Measurements from ENCODE around the gene CACNB2.

Gene CACNB2

GRCh38 chr10:18122753-18123152 lies 17.5 kb upstream of the CACNB2 start:
- H4K8ac ChIP-seq (ENCODE audit: low read length), result no peak overlapping the region
- H3K18ac ChIP-seq (ENCODE audit: low read depth in 1 of 2, low read length in 2 of 2), result no peak overlapping the region
- no peak overlapping the region for H3K9ac ChIP-seq (ENCODE audit: low read length)
- no peak overlapping the region for H3K4me3 ChIP-seq (ENCODE audit: insufficient read depth in 1 of 2, low read depth in 1 of 2, low read length in 2 of 2)
- no peak overlapping the region for H2AK5ac ChIP-seq (ENCODE audit: low read length, severe bottlenecking)
- H2AFZ ChIP-seq (ENCODE audit: low read depth, low read length), result no peak overlapping the region
- no peaks in the 10 kb centered on the region for H3K9me3 ChIP-seq (ENCODE audit: control insufficient read depth, low read length)
- no peak overlapping the region for H2BK12ac ChIP-seq (ENCODE audit: low read length in 2 of 2)
- H3K79me1 ChIP-seq (replicated peaks; ENCODE audit: low read length, poor library complexity, severe bottlenecking), result no peaks in the 10 kb centered on the region
- H3K4ac ChIP-seq (ENCODE audit: low read depth in 1 of 2, low read length in 2 of 2), result no peak overlapping the region
- H3K14ac ChIP-seq (ENCODE audit: low read length in 2 of 2), result no peak overlapping the region
- no peak overlapping the region for H3K4me2 ChIP-seq (ENCODE audit: low read length, poor library complexity, severe bottlenecking)
- H4K91ac ChIP-seq (ENCODE audit: low read length), result no peak overlapping the region
- 92% methylated on average over 3 of the region's 3 CpGs for WGBS
- H3K4me1 ChIP-seq (ENCODE audit: control insufficient read depth, insufficient read depth, low read depth, low read length), result no peaks in the 10 kb centered on the region
- H3K27ac ChIP-seq (ENCODE audit: low read length, poor library complexity, severe bottlenecking), result no peak overlapping the region
- H3K27me3 ChIP-seq (ENCODE audit: control insufficient read depth in 1 of 2, insufficient read depth in 1 of 2, low read length in 2 of 2), result no peaks in the 10 kb centered on the region
- no peak overlapping the region for H2BK120ac ChIP-seq (ENCODE audit: low read depth, low read length)
- H2BK15ac ChIP-seq (ENCODE audit: low read depth, poor library complexity, severe bottlenecking), result no peak overlapping the region
- H3K36me3 ChIP-seq (ENCODE audit: control insufficient read depth in 1 of 2, insufficient read depth in 2 of 2, low read depth in 1 of 2, low read length in 2 of 2), result no peaks in the 10 kb centered on the region
- H3K23ac ChIP-seq (ENCODE audit: low read length in 2 of 2), result no peak overlapping the region
- no peak overlapping the region for H2BK5ac ChIP-seq (ENCODE audit: low read depth, low read length, poor library complexity, severe bottlenecking)
- no peak for DNase-seq

DNA sequence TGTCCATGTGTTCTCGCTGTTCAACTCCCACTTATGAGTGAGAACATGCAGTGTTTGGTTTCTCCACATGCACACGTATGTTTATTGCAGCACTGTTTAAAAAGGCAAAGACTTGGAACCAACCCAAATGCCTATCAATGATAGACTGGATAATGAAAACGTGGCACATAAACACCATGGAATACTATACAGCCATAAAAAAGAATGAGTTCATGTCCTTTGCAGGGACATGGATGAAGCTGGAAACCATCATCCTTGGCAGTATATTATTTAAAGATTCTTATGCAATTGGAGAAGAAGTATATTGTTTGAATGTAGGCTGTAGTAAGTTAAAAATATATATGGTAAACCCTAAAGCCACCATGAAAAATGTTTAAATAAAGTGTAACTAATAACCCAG lies 7.2 kb upstream of the CACNB2 start:
- Histone ChIP-seq H2BK12ac (ENCODE audit: low read length in 2 of 2) (no peak overlapping the region), H3K27ac (ENCODE audit: low read length, poor library complexity, severe bottlenecking) (no peak overlapping the region), H3K4me2 (ENCODE audit: low read length, poor library complexity, severe bottlenecking) (no peak overlapping the region), H3K23ac (ENCODE audit: low read length in 2 of 2) (no peak overlapping the region), H3K4me3 (ENCODE audit: insufficient read depth in 1 of 2, low read depth in 1 of 2, low read length in 2 of 2) (no peak overlapping the region), H3K36me3 (ENCODE audit: control insufficient read depth in 1 of 2, insufficient read depth in 2 of 2, low read depth in 1 of 2, low read length in 2 of 2) (no peaks in the 10 kb centered on the region), H3K18ac (ENCODE audit: low read depth in 1 of 2, low read length in 2 of 2) (no peak overlapping the region), H2BK120ac (ENCODE audit: low read depth, low read length) (no peak overlapping the region), H3K79me1 (replicated peaks; ENCODE audit: low read length, poor library complexity, severe bottlenecking) (no peaks in the 10 kb centered on the region), H3K14ac (ENCODE audit: low read length in 2 of 2) (no peak overlapping the region), H3K9ac (ENCODE audit: low read length) (no peak overlapping the region), H3K27me3 (ENCODE audit: control insufficient read depth in 1 of 2, insufficient read depth in 1 of 2, low read length in 2 of 2) (peaks cover 5 to 7% of the 10 kb centered on the region in 2 experiments), H2AFZ (ENCODE audit: low read depth, low read length) (no peak overlapping the region), H2BK15ac (ENCODE audit: low read depth, poor library complexity, severe bottlenecking) (no peak overlapping the region), H4K8ac (ENCODE audit: low read length) (no peak overlapping the region), H2BK5ac (ENCODE audit: low read depth, low read length, poor library complexity, severe bottlenecking) (no peak overlapping the region), H3K4ac (ENCODE audit: low read depth in 1 of 2, low read length in 2 of 2) (no peak overlapping the region), H3K4me1 (ENCODE audit: control insufficient read depth, insufficient read depth, low read depth, low read length) (no peaks in the 10 kb centered on the region), H4K91ac (ENCODE audit: low read length) (no peak overlapping the region), H3K9me3 (ENCODE audit: control insufficient read depth, low read length) (no peaks in the 10 kb centered on the region), H2AK5ac (ENCODE audit: low read length, severe bottlenecking) (no peak overlapping the region)
- WGBS, result 98% methylated on average over 2 of the region's 3 CpGs
- DNase-seq, result no peak

DNA sequence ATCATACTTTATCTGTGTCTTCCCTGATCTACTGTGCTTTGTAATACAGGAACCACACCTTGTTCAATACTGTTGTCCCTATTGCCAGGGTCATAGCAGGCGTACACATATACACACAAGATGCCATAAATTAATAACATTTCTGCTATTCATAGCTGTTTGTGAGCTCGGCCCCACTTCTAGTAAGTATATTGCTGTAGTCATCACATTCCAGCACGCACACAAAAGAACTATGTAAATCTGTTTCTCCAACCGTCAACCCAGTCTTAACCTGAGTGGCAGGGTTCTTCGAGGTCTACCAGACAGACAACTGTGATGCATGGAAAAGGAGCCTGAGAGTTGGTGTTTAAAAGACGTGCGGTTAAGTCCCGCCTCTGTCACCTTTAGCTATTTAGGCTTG lies 5.7 kb upstream of the CACNB2 start:
- Histone ChIP-seq H3K9me3 (ENCODE audit: control insufficient read depth, low read length) (no peaks in the 10 kb centered on the region), H2BK12ac (ENCODE audit: low read length in 2 of 2) (no peak overlapping the region), H3K36me3 (ENCODE audit: control insufficient read depth in 1 of 2, insufficient read depth in 2 of 2, low read depth in 1 of 2, low read length in 2 of 2) (no peaks in the 10 kb centered on the region), H3K23ac (ENCODE audit: low read length in 2 of 2) (no peak overlapping the region), H2AK5ac (ENCODE audit: low read length, severe bottlenecking) (no peak overlapping the region), H3K18ac (ENCODE audit: low read depth in 1 of 2, low read length in 2 of 2) (no peak overlapping the region), H2BK15ac (ENCODE audit: low read depth, poor library complexity, severe bottlenecking) (no peak overlapping the region), H4K8ac (ENCODE audit: low read length) (no peak overlapping the region), H4K91ac (ENCODE audit: low read length) (no peak overlapping the region), H2BK5ac (ENCODE audit: low read depth, low read length, poor library complexity, severe bottlenecking) (no peak overlapping the region), H3K4me1 (ENCODE audit: control insufficient read depth, insufficient read depth, low read depth, low read length) (no peaks in the 10 kb centered on the region), H3K4me2 (ENCODE audit: low read length, poor library complexity, severe bottlenecking) (no peak overlapping the region), H2AFZ (ENCODE audit: low read depth, low read length) (no peak overlapping the region), H3K14ac (ENCODE audit: low read length in 2 of 2) (no peak overlapping the region), H3K4me3 (ENCODE audit: insufficient read depth in 1 of 2, low read depth in 1 of 2, low read length in 2 of 2) (no peak overlapping the region), H3K27me3 (ENCODE audit: control insufficient read depth in 1 of 2, insufficient read depth in 1 of 2, low read length in 2 of 2) (peaks cover 8 to 9% of the 10 kb centered on the region in 2 experiments), H3K79me1 (replicated peaks; ENCODE audit: low read length, poor library complexity, severe bottlenecking) (no peaks in the 10 kb centered on the region), H3K27ac (ENCODE audit: low read length, poor library complexity, severe bottlenecking) (no peak overlapping the region), H2BK120ac (ENCODE audit: low read depth, low read length) (no peak overlapping the region), H3K9ac (ENCODE audit: low read length) (no peak overlapping the region), H3K4ac (ENCODE audit: low read depth in 1 of 2, low read length in 2 of 2) (no peak overlapping the region)
- WGBS, result 93% methylated on average over 7 of the region's 8 CpGs
- no peak for DNase-seq

DNA sequence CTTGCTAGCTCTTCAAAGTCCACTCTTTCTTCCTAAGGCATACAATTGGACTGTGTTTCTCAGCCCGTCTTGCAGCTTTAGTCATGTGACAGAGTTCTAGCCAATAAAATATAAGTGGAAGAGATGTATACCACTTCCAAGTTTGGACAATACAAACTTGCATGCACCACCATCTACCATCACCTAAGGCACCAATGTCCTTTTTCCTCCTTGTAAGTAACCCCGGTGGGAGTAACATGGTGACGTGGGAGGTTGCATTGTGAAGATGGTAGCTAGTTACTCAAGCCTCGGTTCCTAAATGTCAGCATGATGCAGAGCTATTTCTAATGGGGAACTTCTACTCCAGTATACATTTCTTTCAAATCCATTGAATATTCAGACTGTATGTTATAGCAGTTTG lies 5.3 kb upstream of the CACNB2 start:
- Histone ChIP-seq H3K14ac (ENCODE audit: low read length in 2 of 2) (no peak overlapping the region), H3K23ac (ENCODE audit: low read length in 2 of 2) (no peak overlapping the region), H3K4ac (ENCODE audit: low read depth in 1 of 2, low read length in 2 of 2) (no peak overlapping the region), H4K8ac (ENCODE audit: low read length) (no peak overlapping the region), H2AK5ac (ENCODE audit: low read length, severe bottlenecking) (no peak overlapping the region), H3K9me3 (ENCODE audit: control insufficient read depth, low read length) (no peaks in the 10 kb centered on the region), H2BK5ac (ENCODE audit: low read depth, low read length, poor library complexity, severe bottlenecking) (no peak overlapping the region), H2BK12ac (ENCODE audit: low read length in 2 of 2) (no peak overlapping the region), H3K79me1 (replicated peaks; ENCODE audit: low read length, poor library complexity, severe bottlenecking) (no peaks in the 10 kb centered on the region), H3K36me3 (ENCODE audit: control insufficient read depth in 1 of 2, insufficient read depth in 2 of 2, low read depth in 1 of 2, low read length in 2 of 2) (no peaks in the 10 kb centered on the region), H4K91ac (ENCODE audit: low read length) (no peak overlapping the region), H3K18ac (ENCODE audit: low read depth in 1 of 2, low read length in 2 of 2) (no peak overlapping the region), H3K4me2 (ENCODE audit: low read length, poor library complexity, severe bottlenecking) (no peak overlapping the region), H3K27ac (ENCODE audit: low read length, poor library complexity, severe bottlenecking) (no peak overlapping the region), H2AFZ (ENCODE audit: low read depth, low read length) (no peak overlapping the region), H3K4me1 (ENCODE audit: control insufficient read depth, insufficient read depth, low read depth, low read length) (peaks cover under 1% of the 10 kb centered on the region), H3K4me3 (ENCODE audit: insufficient read depth in 1 of 2, low read depth in 1 of 2, low read length in 2 of 2) (no peak overlapping the region), H2BK15ac (ENCODE audit: low read depth, poor library complexity, severe bottlenecking) (no peak overlapping the region), H3K27me3 (ENCODE audit: control insufficient read depth in 1 of 2, insufficient read depth in 1 of 2, low read length in 2 of 2) (peaks cover 13% of the 10 kb centered on the region in 2 experiments), H3K9ac (ENCODE audit: low read length) (no peak overlapping the region), H2BK120ac (ENCODE audit: low read depth, low read length) (no peak overlapping the region)
- WGBS, result no CpG with 5 or more reads among the region's 4 CpGs
- no peak for DNase-seq

Data from mesenchymal stem cell (in vitro differentiated cells and primary cell).